Sigmoid colon (tissue), 7 donors: ENCODE data around the gene ERG. TPM values are rescaled to one million over a fixed set of nuclear protein-coding genes. Genes with fewer than 3 reads are reported as not detected.

Experiments
- DNase-seq: peaks from one replicate; pipeline ENCODE4 v3.0.0-alpha.2; 2019
- H3K27ac ChIP-seq, 4 donors: fragments of 200-600 bp; sonication (generic); one replicate each; pipeline ENCODE4 v1.5.1; 2016 to 2019; ENCODE audit warnings: mild to moderate bottlenecking in 1 of 4
- H3K27me3 ChIP-seq, 3 donors: fragments of 200-600 bp; sonication (generic); one replicate each; pipeline ENCODE4 v1.5.1; 2019; ENCODE audit warnings: mild to moderate bottlenecking in 1 of 3
- H3K36me3 ChIP-seq, 4 donors: fragments of 200-600 bp; sonication (generic); one replicate each; pipeline ENCODE4 v1.5.1; 2016 to 2019
- H3K4me1 ChIP-seq, 4 donors: fragments of 200-600 bp; sonication (generic); one replicate each; pipeline ENCODE4 v1.5.1; 2017 to 2019
- H3K4me3 ChIP-seq, 4 donors: fragments of 200-600 bp; sonication (generic); one replicate each; pipeline ENCODE4 v1.5.1; 2017 to 2019; ENCODE audit warnings: mild to moderate bottlenecking in 2 of 4, moderate library complexity in 1 of 4
- H3K9me3 ChIP-seq, 4 donors: fragments of 200-600 bp in 3 of 4; sonication (generic) in 3 of 4; one replicate each; pipeline versions ENCODE4 v1.5.1 to v1.6.1; 2013 to 2019
- EP300 ChIP-seq, 4 donors: sonication (generic); formaldehyde crosslinking; IDR thresholded peaks; one replicate each; pipeline ENCODE4 v1.6.1; 2017; ENCODE audit warnings: antibody characterized with exemption in 4 of 4
- POLR2A ChIP-seq, 2 donors: fragments of 450-650 bp; IDR thresholded peaks; one replicate each; pipeline ENCODE4 v1.6.1; 2016; ENCODE audit warnings: antibody characterized with exemption in 2 of 2, mild to moderate bottlenecking in 2 of 2, moderate library complexity in 2 of 2
- POLR2AphosphoS5 ChIP-seq, 4 donors: sonication (generic); formaldehyde crosslinking; IDR thresholded peaks; one replicate each; pipeline ENCODE4 v1.6.1; 2017; ENCODE audit warnings: antibody characterized with exemption in 4 of 4
- WGBS, 2 donors: extraction: QIAGEN DNeasy Blood & Tissue Kit; methylation state at CpG; one replicate each; pipeline ENCODE4 v1.1.7; 2013; 5-methylcytosine and 5-hydroxymethylcytosine counted together
- intact Hi-C: fragments of 100-400 bp; cut with DNase I; formaldehyde crosslinking; loops from one replicate; pipeline ENCODE4 v1.15.1; 2023
- polyA plus RNA-seq, 3 donors: library from polyadenylated mRNA; stranded (reverse); fragments of 200-250 nt; gene quantifications; one replicate each; pipeline ENCODE4 v1.2.3, GENCODE V29; 2013
- total RNA-seq, 4 donors: library from RNA; depleted of rRNA; stranded (reverse); fragments of >200 nt; gene quantifications; one replicate each; pipeline ENCODE4 v1.1.0, GENCODE V29; 2016
- TF ChIP-seq, protein P1 (sequence below), 4 experiments: fragments of 450-650 bp in 3 of 4; fragments of 200-600 bp in 1 of 4; IDR thresholded peaks; one replicate each; pipeline ENCODE4 v1.5.1; 2016 to 2019; ENCODE audit warnings: antibody characterized with exemption in 4 of 4, mild to moderate bottlenecking in 3 of 4, moderate library complexity in 2 of 4
- donor health status: healthy with polysubstance abuse.
- donor health status: Bipolar disorder and iron deficiency.
- donor health status: healthy.

ERG gene
- total and polyA plus RNA-seq, 7 donors, result 1.8 to 6.4 (median 4.1) TPM

DNA sequence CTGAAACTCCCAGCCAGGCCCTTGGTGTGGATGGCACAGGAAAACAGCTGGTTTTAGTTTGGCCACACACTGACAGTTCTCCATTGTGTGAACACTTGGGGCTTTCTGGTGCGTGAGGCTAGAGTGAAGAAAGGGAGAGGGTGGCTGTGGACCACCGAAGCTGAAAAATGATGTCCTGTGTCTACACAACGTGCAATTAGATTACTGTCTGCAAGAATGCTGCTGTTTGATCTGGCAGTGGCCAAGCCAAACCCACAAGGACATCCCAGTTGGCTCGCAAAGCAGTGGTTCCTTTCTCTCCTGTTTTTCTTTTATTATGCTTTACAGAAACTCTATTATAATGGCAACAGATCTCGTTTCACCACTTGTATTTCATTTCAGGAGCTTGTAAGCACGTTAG lies 58.9 kb downstream of the ERG start:
- 64 to 80% methylated on average over 6 of the region's 6 CpGs for WGBS, 2 donors
- Histone ChIP-seq H3K4me3 (no peak overlapping the region), H3K27me3 (no peaks in the 10 kb centered on the region), H3K27ac (no peak overlapping the region), H3K36me3 (no peaks in the 10 kb centered on the region), H3K9me3 (no peaks in the 10 kb centered on the region), H3K4me1 (peaks cover 0 to 27% (median 16%) of the 10 kb centered on the region in 4 donors)
- DNase-seq, result no peak
- no peak for TF ChIP-seq POLR2A (IDR thresholded peaks at IDR 0.05)
- intact Hi-C loops, result no loop called here

DNA sequence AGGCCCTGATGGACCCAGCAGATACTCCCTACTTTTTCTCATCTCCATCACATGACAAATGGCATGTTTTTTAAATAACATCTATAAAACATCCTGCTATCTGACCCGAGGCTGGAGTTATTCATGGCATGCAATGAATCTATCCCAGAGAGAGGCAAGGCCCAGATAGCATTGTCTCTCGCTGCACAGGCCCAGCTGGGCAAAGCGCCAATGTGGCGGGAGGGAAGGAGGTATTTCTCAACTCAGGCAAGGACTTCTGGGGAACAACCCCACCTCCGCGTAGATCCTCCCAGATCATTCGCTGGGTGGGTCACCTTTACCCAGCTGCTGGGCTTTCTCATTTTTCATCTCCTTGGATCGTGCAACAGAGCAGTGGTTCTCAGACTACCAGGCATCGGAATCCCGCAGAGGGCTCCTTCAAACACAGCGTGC lies 59.8 kb downstream of the ERG start:
- no peak for TF ChIP-seq POLR2AphosphoS5 (IDR thresholded peaks at IDR 0.05)
- no peak for TF ChIP-seq POLR2A (IDR thresholded peaks at IDR 0.05)
- TF ChIP-seq, protein P1, sequence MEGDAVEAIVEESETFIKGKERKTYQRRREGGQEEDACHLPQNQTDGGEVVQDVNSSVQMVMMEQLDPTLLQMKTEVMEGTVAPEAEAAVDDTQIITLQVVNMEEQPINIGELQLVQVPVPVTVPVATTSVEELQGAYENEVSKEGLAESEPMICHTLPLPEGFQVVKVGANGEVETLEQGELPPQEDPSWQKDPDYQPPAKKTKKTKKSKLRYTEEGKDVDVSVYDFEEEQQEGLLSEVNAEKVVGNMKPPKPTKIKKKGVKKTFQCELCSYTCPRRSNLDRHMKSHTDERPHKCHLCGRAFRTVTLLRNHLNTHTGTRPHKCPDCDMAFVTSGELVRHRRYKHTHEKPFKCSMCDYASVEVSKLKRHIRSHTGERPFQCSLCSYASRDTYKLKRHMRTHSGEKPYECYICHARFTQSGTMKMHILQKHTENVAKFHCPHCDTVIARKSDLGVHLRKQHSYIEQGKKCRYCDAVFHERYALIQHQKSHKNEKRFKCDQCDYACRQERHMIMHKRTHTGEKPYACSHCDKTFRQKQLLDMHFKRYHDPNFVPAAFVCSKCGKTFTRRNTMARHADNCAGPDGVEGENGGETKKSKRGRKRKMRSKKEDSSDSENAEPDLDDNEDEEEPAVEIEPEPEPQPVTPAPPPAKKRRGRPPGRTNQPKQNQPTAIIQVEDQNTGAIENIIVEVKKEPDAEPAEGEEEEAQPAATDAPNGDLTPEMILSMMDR (IDR thresholded peaks at IDR 0.05), result no peak
- TF ChIP-seq EP300 (IDR thresholded peaks at IDR 0.05), result no peak
- peaks cover 0 to 30% (median 18%) of the 10 kb centered on the region in 4 donors for H3K4me1 ChIP-seq
- no peak for DNase-seq
- H3K36me3 ChIP-seq, result no peaks in the 10 kb centered on the region
- H3K27me3 ChIP-seq, result no peaks in the 10 kb centered on the region
- H3K27ac ChIP-seq, result no peak overlapping the region
- WGBS, 2 donors, result 74 to 86% methylated on average over 11 of the region's 11 CpGs
- H3K9me3 ChIP-seq, result no peaks in the 10 kb centered on the region
- intact Hi-C loops, result no loop called here
- no peak overlapping the region for H3K4me3 ChIP-seq

DNA sequence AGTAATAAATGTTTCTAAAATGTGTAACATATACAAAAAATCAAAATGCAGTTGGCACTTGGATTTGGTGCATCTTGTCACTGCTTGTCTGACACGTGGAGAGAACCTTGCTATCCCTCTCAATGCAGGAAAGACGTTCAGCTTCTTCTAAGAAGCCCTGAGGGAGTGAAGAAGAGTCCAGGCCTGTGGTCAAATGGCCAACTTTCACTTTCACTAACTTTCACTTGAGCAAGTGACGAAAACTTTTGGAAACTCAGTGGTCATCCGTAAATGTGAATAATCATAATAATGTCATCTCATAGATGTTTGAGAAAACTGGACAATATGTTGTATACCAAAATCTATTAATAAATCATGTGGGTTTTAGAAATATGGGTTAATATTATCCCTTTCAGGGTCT lies 61.9 kb downstream of the ERG start:
- 84% methylated on average over 4 of the region's 4 CpGs for WGBS, 2 donors
- no peak overlapping the region for H3K4me3 ChIP-seq
- H3K27ac ChIP-seq, result no peak overlapping the region
- no peaks in the 10 kb centered on the region for H3K36me3 ChIP-seq
- peaks cover 0 to 30% (median 18%) of the 10 kb centered on the region in 4 donors for H3K4me1 ChIP-seq
- no peak for DNase-seq
- H3K9me3 ChIP-seq, result no peaks in the 10 kb centered on the region
- intact Hi-C loops, result no loop called here
- no peak for TF ChIP-seq POLR2AphosphoS5 (IDR thresholded peaks at IDR 0.05)
- no peak for TF ChIP-seq POLR2A (IDR thresholded peaks at IDR 0.05)
- TF ChIP-seq, protein P1 (IDR thresholded peaks at IDR 0.05), result no peak
- no peak for TF ChIP-seq EP300 (IDR thresholded peaks at IDR 0.05)
- H3K27me3 ChIP-seq, result no peaks in the 10 kb centered on the region

DNA sequence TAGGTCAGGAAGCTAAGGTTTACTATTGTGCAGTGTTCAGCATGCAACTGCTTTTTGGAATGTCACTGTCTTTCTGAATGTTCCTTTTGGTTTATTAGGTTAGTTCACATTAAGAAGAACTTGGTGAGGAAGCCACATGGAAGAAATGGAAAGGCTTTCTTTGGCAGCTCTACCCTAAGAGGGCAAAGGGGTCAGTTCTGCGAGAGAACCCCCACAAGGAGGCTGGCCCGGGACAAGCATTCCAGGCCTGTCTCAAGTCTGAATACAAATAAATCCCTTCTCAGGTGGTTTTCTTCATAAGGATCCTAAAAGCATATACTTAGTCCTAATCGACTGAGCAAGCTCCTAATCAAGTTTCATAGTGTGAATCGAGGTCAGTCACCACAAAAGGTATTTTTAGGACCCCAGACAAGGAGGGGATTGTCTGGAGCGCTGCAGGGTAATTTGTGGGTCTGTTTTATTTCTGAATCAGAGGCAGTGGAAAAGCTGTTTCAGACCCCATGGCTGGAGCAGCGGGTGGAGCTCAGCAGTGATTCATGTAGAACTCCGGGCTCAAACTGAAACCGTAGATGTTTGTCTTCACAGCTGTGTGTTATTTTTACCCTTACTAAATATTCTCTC lies 63.3 kb downstream of the ERG start:
- 56 to 79% methylated on average over 8 of the region's 8 CpGs for WGBS, 2 donors
- no peaks in the 10 kb centered on the region for H3K9me3 ChIP-seq
- peak overlapping the region; percentile 29 to 64 (median 44) for H3K27ac ChIP-seq
- no peaks in the 10 kb centered on the region for H3K36me3 ChIP-seq
- intact Hi-C loops, result no loop called here
- H3K27me3 ChIP-seq, result no peaks in the 10 kb centered on the region
- H3K4me3 ChIP-seq, result peak overlapping the region in 2 of 4 donors; percentile 26 to 27
- peaks cover 0 to 30% (median 18%) of the 10 kb centered on the region in 4 donors for H3K4me1 ChIP-seq
- TF ChIP-seq POLR2A (IDR thresholded peaks at IDR 0.05), result no peak
- TF ChIP-seq, protein P1 (IDR thresholded peaks at IDR 0.05), result no peak
- TF ChIP-seq POLR2AphosphoS5 (IDR thresholded peaks at IDR 0.05), result no peak
- no peak for TF ChIP-seq EP300 (IDR thresholded peaks at IDR 0.05)
- no peak for DNase-seq

DNA sequence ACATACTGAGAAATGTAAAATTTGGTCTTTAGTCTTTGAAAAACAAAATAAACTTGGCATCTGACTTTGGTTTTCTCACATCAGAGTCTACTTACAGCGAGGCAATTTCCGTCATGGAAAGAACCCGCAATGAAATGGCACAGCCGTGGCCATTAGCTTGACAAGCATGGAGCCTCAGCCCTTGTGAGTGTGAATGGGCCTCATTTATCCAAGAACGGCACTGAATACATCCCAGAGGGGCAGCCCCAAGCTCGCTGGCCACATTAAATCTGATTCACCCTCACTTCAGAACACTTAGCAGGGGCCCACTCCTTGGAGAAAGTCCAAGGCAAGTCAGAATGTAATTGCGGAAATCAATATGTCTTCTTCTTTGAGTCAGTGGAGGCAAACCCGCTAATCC lies 64.8 kb downstream of the ERG start:
- intact Hi-C loops, result no loop called here
- H3K27me3 ChIP-seq, result no peaks in the 10 kb centered on the region
- DNase-seq, result no peak
- WGBS, 2 donors, result 88 to 89% methylated on average over 8 of the region's 8 CpGs
- peaks cover 0 to 3% (median 0%) of the 10 kb centered on the region in 4 donors for H3K9me3 ChIP-seq
- TF ChIP-seq POLR2AphosphoS5 (IDR thresholded peaks at IDR 0.05) (no peak), EP300 (IDR thresholded peaks at IDR 0.05) (no peak), POLR2A (IDR thresholded peaks at IDR 0.05) (no peak)
- TF ChIP-seq, protein P1 (IDR thresholded peaks at IDR 0.05), result no peak
- no peak overlapping the region for H3K27ac ChIP-seq
- H3K4me3 ChIP-seq, result no peak overlapping the region
- H3K36me3 ChIP-seq, result no peaks in the 10 kb centered on the region
- peaks cover 0 to 24% (median 18%) of the 10 kb centered on the region in 4 donors for H3K4me1 ChIP-seq
